Epithelial cell of proximal tubule (primary cell): ENCODE measurements around the gene LTBP4. TPM values are rescaled to one million over a fixed set of nuclear protein-coding genes. Genes with fewer than 3 reads are reported as not detected.
"Not testable (repeated sequence)": the region's sequence is repeated elsewhere in the genome, so short reads cannot be mapped to it uniquely, and the experiment has no call there.

Source experiments
- DNase-seq: peaks from one replicate; pipeline ENCODE4 v3.0.0-alpha.2; 2011; ENCODE audit warnings: low read depth
- H3K4me3 ChIP-seq: 2 replicates; pipeline ENCODE4 v1.5.1; 2011; ENCODE audit warnings: low read depth, mild to moderate bottlenecking, low read length
- total RNA-seq: library from RNA; depleted of rRNA; stranded (reverse); fragments of >200 nt; gene quantifications from 2 replicates; pipeline ENCODE4 v1.2.3, GENCODE V29; 2015
- TF ChIP-seq, protein P1 (sequence below): conservative IDR thresholded peaks from 2 replicates; pipeline ENCODE4 v1.5.1; 2012; ENCODE audit warnings: low read depth, mild to moderate bottlenecking, low read length

The LTBP4 gene
- total RNA-seq, 1 donor from 2014 or later: 149 TPM

DNA sequence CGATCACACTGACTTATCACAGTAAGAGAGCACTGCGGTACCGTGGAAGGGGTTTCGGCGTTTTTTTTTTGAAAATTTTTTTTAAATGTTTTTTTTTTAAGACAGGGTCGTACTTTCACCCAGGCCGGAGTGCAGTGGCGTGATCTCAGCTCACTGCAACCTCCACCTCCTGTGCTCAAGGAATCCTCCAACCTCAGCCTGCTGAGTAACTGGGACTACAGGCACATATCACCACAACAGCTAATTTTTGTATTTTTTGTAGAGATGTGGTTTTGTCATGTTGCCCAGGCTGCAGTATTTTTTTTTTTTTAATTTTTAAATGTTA lies 19.0 kb downstream of the LTBP4 start:
- TF ChIP-seq, protein P1, sequence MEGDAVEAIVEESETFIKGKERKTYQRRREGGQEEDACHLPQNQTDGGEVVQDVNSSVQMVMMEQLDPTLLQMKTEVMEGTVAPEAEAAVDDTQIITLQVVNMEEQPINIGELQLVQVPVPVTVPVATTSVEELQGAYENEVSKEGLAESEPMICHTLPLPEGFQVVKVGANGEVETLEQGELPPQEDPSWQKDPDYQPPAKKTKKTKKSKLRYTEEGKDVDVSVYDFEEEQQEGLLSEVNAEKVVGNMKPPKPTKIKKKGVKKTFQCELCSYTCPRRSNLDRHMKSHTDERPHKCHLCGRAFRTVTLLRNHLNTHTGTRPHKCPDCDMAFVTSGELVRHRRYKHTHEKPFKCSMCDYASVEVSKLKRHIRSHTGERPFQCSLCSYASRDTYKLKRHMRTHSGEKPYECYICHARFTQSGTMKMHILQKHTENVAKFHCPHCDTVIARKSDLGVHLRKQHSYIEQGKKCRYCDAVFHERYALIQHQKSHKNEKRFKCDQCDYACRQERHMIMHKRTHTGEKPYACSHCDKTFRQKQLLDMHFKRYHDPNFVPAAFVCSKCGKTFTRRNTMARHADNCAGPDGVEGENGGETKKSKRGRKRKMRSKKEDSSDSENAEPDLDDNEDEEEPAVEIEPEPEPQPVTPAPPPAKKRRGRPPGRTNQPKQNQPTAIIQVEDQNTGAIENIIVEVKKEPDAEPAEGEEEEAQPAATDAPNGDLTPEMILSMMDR: no peak
- DNase-seq: no peak
- no peak overlapping the region for H3K4me3 ChIP-seq

DNA sequence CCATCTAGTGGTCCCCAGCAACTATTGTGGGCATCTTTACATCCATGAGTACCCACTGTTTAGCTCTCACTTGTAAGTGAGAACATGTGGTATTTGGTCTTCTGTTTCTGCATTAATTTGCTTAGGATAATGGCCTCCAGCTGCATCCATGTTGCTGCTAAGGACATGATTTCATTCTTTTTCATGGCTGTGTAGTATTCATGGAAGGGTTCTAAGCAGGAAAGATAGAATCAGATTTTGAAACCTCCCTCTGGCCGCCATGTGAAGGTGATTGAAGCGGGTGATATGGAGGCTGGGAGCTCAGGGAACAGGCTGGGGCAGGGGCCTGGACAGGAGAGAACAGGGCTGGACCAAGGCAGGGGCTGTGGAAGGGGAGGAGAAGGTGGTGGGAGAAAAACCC lies 20.1 kb downstream of the LTBP4 start:
- DNase-seq: no peak
- no peak overlapping the region for H3K4me3 ChIP-seq
- TF ChIP-seq, protein P1: no peak

DNA sequence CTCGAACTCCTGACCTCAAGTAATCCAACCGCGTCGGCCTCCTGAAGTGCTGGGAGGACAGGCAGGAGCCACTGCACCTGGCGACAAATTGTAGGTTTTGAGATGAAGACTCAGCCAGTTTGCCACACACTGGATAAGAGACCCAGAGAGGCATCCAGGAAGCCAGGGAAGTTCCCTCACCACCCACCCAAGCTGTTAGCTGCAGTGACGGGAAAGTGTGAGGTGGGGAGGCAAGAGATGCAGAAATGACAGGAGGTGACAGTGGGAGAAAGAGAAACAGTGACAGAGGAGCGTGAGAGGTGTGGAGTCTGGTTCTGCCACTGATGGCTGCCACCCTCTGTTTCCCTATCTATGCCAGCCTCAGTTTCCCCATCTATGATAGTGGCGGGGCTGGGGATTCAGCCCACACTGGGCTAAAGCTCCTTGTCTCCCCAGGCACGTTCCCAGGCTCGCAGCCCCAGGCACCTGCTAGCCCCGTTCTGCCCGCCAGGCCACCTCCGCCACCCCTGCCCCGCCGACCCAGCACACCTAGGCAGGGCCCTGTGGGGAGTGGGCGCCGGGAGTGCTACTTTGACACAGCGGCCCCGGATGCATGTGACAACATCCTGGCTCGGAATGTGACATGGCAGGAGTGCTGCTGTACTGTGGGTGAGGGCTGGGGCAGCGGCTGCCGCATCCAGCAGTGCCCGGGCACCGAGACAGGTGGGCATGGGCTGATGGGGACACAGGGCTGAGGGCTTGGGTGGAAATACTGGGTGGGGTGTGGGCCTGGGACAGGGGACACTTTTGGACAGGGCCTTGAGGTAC lies 21.0 kb downstream of the LTBP4 start:
- no peak for DNase-seq
- no peak overlapping the region for H3K4me3 ChIP-seq
- TF ChIP-seq, protein P1: no peak

DNA sequence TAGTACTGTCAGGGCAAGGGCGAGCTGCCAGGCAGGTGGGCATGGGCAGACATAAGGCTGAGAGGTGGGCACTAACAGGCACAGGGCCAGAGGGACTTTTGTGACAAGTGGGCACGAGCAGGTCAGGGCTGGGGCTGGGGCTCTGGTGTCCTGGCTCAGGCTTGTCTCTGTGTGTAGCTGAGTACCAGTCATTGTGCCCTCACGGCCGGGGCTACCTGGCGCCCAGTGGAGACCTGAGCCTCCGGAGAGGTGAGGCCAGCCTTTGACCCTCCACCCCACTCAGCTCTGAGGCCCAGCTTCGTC lies 21.6 kb downstream of the LTBP4 start:
- no peak for DNase-seq
- TF ChIP-seq, protein P1: no peak
- no peak overlapping the region for H3K4me3 ChIP-seq

DNA sequence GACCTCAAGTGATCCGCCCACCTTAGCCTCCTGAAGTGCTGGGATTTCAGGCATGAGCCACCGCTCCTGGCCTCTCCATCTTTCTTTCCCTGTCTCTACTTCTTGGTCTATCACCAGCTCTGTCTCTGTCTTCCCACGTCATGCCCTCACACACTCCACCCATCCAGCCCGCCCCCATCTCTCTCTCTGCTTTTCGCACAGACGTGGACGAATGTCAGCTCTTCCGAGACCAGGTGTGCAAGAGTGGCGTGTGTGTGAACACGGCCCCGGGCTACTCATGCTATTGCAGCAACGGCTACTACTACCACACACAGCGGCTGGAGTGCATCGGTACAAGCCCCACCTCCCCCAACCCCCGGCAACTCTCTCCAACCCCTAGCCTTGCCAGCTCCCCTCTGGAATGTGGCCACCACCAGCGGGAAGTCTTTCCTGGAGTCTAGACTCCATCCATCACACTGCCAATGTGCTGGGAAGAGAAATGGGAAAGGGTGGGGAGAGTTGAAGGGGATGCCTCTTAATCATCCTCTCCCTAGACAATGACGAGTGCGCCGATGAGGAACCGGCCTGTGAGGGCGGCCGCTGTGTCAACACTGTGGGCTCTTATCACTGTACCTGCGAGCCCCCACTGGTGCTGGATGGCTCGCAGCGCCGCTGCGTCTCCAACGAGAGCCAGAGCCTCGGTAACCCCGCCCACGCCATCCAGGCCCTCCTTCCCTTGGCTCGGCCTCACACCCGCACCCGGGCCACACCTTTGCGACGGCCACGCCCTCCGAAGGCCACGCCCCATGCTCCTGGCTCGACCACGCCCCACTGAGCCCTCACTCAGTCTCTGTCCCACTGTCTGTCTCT lies 22.5 kb downstream of the LTBP4 start:
- no peak overlapping the region for H3K4me3 ChIP-seq
- DNase-seq: no peak
- TF ChIP-seq, protein P1: no peak

DNA sequence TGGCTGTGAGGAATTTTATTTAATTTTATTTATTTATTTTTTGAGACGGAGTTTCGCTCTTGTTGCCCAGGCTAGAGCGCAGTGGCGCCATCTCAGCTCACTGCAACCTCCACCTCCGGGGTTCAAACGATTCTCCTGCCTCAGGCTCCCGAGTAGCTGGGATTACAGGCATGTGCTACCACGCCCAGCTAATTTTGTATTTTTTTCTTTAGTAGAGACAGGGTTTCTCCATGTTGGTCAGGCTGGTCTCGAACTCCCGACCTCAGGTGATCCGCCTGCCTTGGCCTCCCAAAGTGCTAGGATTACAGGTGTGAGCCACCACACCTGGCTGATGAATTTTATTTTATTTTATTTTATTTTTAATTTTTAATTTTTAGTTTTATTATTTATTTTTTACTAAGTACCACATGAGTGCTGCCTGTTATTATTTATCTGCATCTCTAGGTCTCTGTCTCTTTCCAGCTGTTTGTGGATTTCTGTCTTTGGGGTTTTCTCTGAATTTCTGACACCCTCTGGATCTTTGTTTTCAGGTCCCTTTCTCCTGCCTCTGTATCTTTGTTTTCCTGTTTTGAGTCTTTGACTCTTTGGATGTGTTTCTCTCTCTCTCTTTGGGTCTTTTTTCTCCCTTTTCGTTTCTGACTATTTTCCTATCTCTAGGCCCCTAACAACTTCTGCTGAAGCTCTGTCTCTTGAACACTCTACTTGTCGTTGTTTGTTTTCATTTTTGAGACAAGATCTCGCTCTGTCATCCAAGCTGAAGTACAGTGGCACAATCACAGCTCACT lies 23.4 kb downstream of the LTBP4 start:
- H3K4me3 ChIP-seq, DNase-seq: not testable (repeated sequence)
